Activated CD4-positive, alpha-beta T cell treated with anti-CD3 and anti-CD28 coated beads, Interleukin-2, amount 50 U/mL, for 48 hours (primary cell): ENCODE results near the gene CTAG1B.
"Not testable (repeated sequence)": the region's sequence is repeated elsewhere in the genome, so short reads cannot be mapped to it uniquely, and the experiment has no call there.

Experiments
- DNase-seq, 2 experiments: peaks; one replicate each; pipeline ENCODE4 v3.0.0-alpha.2; 2020

The CTAG1B gene

DNA sequence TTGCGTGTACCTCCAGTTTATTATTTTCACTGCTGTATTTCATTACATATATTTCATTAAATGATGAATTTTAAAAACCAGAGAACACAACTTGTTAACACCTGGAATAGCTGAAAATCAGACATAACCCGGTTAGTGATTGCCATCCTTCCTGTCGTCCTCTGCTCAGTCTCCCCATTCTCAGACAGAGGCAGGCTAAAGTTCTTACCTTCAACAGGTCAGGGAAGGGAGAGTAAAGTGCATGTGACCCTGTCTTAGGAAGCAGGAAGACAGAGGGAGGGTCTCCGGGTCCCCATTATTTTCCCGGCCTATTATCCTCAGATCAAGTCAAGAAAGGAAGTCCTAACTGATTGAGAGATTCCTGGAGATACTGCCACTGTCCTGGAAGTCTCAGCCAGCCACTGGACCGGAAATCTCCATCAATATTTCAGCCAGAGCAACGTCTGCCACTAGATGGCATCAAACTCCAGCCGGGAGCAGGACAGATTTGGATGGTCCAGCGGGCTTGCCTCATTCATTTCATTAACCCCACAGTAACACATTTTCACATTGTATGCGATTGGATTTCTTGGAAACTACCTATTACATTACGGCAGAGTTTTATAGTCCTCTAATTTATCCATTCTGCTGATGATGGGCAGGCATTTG is 1.8 kb upstream of the CTAG1B start:
- not testable (repeated sequence) for DNase-seq

DNA sequence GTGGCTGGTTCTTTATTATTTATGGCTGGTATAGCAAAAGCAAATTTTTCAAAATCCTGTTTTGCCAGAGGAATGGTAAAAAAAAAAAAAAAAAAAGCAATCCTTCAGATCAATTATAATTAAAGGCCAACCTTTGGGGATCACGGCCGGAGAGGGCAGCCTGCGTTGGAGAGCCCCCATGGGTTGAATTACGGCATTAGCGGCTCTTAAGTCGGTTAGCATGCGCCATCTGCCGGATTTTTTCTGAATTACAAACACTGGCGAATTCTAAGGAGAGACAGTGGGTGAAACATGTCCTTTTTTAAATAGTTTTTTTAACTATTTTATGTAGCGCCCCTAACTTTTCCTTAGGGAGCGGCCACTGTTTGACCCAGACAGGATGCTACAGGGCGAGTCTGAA is 5.5 kb downstream of the CTAG1B start:
- DNase-seq, result not testable (repeated sequence)

GRCh38 chrX:154611146-154611545 is 7.9 kb downstream of the CTAG1B start:
- DNase-seq, result not testable (repeated sequence)

GRCh38 chrX:154608823-154609222 is 10.3 kb downstream of the CTAG1B start:
- DNase-seq, result not testable (repeated sequence)

- not testable (repeated sequence) for DNase-seq
Observed at GRCh38 chrX:154607976-154608375, 11.1 kb downstream of the CTAG1B start.

- no peak for DNase-seq
Observed at GRCh38 chrX:154607370-154607769, 11.7 kb downstream of the CTAG1B start.

GRCh38 chrX:154605566-154605965 is 13.5 kb downstream of the CTAG1B start:
- no peak for DNase-seq

DNA sequence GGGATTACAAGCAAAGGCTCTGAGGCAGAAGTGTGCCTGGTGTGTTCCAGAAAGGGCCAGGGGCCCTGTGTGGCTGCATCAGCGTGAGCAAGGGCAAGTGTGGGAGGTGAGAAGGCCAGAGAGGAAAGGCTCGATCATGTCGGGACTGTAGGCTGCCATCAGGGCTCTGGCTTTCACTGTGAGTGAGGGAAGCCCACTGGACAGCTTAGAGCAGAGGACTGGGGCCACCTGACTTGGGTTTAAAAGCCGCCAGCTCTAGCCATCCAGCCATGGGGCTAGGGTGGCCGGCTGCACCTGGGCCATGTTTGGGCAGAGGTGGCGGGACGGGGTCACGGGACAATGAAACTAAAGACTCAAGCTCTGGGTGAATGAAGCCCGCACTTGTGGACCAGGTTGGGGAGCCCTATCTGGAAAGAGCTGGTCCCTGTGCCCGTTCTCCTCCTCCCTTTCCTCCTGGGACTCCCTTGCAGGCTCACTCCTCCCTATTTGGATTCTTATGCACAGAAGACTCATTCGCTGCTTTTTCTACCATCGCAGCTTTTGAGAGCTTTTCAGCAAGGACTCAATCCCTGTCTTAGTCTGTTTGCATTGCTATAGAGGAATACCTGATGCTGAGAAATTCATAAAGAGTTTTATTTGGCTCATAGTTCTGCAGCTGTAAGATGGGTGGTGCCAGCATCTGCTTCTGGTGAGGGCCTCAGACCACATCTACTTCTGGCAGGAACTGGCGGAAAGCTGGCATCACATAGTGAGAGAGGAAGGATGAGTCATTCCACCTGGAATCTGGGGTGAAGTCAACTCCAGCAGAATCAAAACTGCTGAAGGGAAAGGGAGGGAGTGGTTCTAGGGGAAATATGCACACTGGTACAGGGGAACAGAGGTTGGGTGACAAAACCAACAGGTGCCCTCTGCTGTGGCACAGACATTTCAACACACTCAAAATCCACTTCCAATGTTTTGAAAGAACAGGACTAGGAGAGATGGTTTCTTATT is 15.3 kb downstream of the CTAG1B start:
- DNase-seq, result no peak

GRCh38 chrX:154602766-154603437 is 16.2 kb downstream of the CTAG1B start:
- DNase-seq, result no peak

DNA sequence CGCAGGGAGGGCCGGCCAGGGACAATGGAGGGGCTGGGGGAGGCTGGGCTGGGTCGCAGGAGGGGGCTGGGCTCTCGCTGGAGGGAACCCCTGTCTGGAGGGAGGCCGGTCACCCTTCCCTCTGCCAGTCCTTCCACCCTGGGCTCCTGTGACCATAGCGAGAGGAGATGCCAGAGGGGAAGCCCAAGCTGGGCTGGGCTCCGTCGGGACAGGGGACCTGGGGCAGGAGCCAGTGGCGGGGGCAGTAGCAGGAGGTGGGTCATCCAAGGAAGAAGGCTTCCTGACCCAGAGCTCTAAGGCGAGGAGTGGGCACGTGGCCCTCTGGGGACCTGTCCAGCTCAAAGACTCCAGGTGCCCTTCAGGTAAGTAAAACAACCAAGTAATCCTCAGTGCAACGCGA is 16.9 kb downstream of the CTAG1B start:
- no peak for DNase-seq

GRCh38 chrX:154600759-154601374 is 18.2 kb downstream of the CTAG1B start:
- no peak for DNase-seq

GRCh38 chrX:154599531-154599930 is 19.6 kb downstream of the CTAG1B start:
- no peak for DNase-seq

DNA sequence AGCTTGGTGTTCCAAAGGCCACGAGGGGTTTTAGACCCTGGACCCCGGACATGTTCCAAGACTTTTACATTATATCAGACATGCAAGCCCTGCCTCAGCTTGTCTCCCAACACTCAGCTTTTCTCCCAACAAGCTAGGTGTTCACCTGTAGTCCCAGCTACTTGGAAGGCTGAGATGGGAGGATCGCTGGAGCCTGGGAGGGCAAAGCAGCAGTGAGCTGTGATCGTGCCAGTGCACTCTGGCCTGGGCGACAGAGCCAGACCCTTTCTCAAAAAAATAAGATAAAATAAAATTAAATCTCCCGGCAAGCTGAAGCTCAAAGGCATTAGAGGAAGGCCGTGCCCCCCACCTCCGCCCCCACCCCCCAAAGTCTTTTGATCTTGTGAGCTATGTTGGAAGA is 20.4 kb downstream of the CTAG1B start:
- DNase-seq, result no peak

- DNase-seq, result no peak
Observed at GRCh38 chrX:154597221-154597620, 21.9 kb downstream of the CTAG1B start.

- no peak for DNase-seq
Observed at GRCh38 chrX:154596290-154596929, 22.7 kb downstream of the CTAG1B start.

DNA sequence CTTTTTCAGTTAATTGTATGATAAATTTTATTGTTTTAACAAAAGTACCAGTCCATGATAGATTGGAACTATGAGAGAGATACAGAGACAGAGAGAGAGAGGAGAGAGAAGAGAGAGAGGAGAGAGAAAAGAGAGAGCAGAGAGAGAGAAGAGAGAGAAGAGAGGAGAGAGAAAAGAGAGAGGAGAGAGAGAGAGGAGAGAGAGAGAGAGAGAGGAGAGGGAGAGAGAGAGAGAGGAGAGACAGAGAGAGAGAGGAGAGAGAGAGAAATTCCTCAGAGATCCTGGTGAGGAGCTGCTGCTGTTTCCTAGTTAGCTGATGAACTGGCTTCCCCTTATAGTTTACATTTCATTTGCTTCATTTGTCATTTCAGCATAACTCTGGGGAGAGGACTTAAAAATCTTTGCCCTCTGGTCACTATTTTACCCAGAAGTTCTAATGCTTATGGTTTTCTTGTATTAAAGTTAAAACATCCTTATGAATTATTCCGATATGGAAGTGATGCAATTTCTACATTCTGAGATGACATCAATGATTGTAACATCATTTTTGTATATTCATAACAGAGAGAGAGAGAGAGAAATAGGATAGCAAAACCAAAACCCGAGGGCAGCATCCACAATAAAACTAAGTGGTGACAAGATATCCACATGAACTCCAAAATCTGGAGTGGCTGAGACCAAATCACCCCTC is 23.4 kb downstream of the CTAG1B start:
- no peak for DNase-seq

GRCh38 chrX:154594491-154594890 is 24.6 kb downstream of the CTAG1B start:
- DNase-seq, result no peak

DNA sequence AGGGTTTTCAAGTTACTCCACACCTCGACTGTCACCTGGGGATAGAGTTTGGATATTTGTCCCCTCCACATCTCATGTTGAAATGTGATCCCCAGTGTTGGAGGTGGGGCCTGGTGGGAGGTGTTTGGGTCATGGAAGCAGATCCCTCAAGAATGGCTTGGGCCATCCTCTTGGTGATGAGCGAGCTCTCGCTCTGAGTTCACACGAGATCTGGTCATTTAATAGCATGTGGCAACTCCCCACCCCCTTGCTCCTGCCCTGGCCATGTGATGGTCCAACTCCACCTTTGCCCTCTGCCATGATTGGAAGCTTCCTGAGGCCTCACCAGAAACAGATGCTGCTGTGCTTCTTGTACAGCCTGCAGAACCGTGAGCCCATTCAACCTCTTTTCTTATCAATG is 25.9 kb downstream of the CTAG1B start:
- no peak for DNase-seq

- DNase-seq, result no peak
Observed at GRCh38 chrX:154592505-154592904, 26.6 kb downstream of the CTAG1B start.

GRCh38 chrX:154590415-154590814 is 28.7 kb downstream of the CTAG1B start:
- DNase-seq, result not testable (repeated sequence)

GRCh38 chrX:154584585-154585183 is 34.4 kb downstream of the CTAG1B start, which contains the start of gene CTAG1A:
Gene CTAG1A (plus strand): TSS chrX:154585133. CDS start chrX:154585207, 74 bp downstream.
- not testable (repeated sequence) for DNase-seq
